GM04504 (cell line): Measurements from ENCODE around the gene AFF2.

Experiments used
- DNase-seq: peaks from one replicate; pipeline ENCODE4 v3.0.0-alpha.2; 2012; ENCODE audit warnings: low read depth

AFF2 gene

GRCh38 chrX:148928811-148929210, 428.4 kb downstream of the AFF2 start:
- peak; percentile 36 for DNase-seq

- peak; percentile 28 for DNase-seq
These were observed 429.3 kb downstream of the AFF2 start for GRCh38 chrX:148929686-148930085.

GRCh38 chrX:148930206-148930729, 429.9 kb downstream of the AFF2 start:
- no peak for DNase-seq

- DNase-seq, result no peak
These were observed 433.5 kb downstream of the AFF2 start for GRCh38 chrX:148933881-148934280.

GRCh38 chrX:148938348-148938747, 437.9 kb downstream of the AFF2 start:
- DNase-seq, result no peak

- no peak for DNase-seq
These were observed 440.1 kb downstream of the AFF2 start for GRCh38 chrX:148940411-148940996.

GRCh38 chrX:148942754-148943153, 442.3 kb downstream of the AFF2 start:
- no peak for DNase-seq

GRCh38 chrX:148947399-148947975, 447.1 kb downstream of the AFF2 start:
- DNase-seq, result no peak

- no peak for DNase-seq
These were observed 455.9 kb downstream of the AFF2 start for GRCh38 chrX:148956352-148956751.

- DNase-seq, result no peak
These were observed 458.5 kb downstream of the AFF2 start for GRCh38 chrX:148958901-148959300.

GRCh38 chrX:148960060-148960459, 459.6 kb downstream of the AFF2 start:
- no peak for DNase-seq

- no peak for DNase-seq
These were observed 461.6 kb downstream of the AFF2 start for GRCh38 chrX:148961985-148962384.

GRCh38 chrX:148976571-148977400, 476.4 kb downstream of the AFF2 start:
- DNase-seq, result peak; percentile 10

GRCh38 chrX:148979786-148980185, 479.4 kb downstream of the AFF2 start:
- no peak for DNase-seq

- DNase-seq, result no peak
These were observed 483.8 kb downstream of the AFF2 start for GRCh38 chrX:148984238-148984637.

GRCh38 chrX:148991502-148991901, 491.1 kb downstream of the AFF2 start:
- DNase-seq, result no peak

GRCh38 chrX:148995661-148996060, 495.2 kb downstream of the AFF2 start:
- no peak for DNase-seq

- DNase-seq, result no peak
These were observed 501.9 kb downstream of the AFF2 start for GRCh38 chrX:149002320-149002719.

GRCh38 chrX:149003863-149004660, 503.6 kb downstream of the AFF2 start:
- DNase-seq, result no peak

- no peak for DNase-seq
These were observed 504.5 kb downstream of the AFF2 start for GRCh38 chrX:149004936-149005335.

GRCh38 chrX:149006235-149006634, 505.8 kb downstream of the AFF2 start:
- no peak for DNase-seq

- no peak for DNase-seq
These were observed 507.0 kb downstream of the AFF2 start for GRCh38 chrX:149007423-149007822.
